ENCODE data around the gene BRCC3. TPM values are rescaled to one million over a fixed set of nuclear protein-coding genes. Genes with fewer than 3 reads are reported as not detected.

The BRCC3 gene
- polyA plus RNA-seq (2013): 15.5 and 15.6 TPM in 2 replicates

- Histone ChIP-seq H2BK120ac (ENCODE audit: insufficient read depth, low read length, poor library complexity) (peak within 1 kb of the TSS; percentile 11), H3K27ac (ENCODE audit: low read depth, low read length) (peak within 1 kb of the TSS; percentile 76), H2BK12ac (ENCODE audit: low read length) (no peak within 1 kb of the TSS), H3K27me3 (ENCODE audit: insufficient read depth, low read length) (no peaks in the 10 kb centered on the region), H4K12ac (ENCODE audit: low read depth, low read length) (peak within 1 kb of the TSS; percentile 80), H3K4me2 (ENCODE audit: low read length) (peak within 1 kb of the TSS; percentile 74), H3K79me1 (ENCODE audit: low read length) (peaks cover 8% of the 10 kb centered on the region), H3K36me3 (ENCODE audit: control insufficient read depth in 1 of 2, insufficient read depth in 2 of 2, low read length in 2 of 2) (peaks cover 2% of the 10 kb centered on the region in 2 experiments), H4K91ac (ENCODE audit: low read depth, low read length) (peak within 1 kb of the TSS; percentile 63), H2AK5ac (ENCODE audit: low read length) (no peak within 1 kb of the TSS), H3K9me3 (ENCODE audit: insufficient read depth, low read depth, low read length) (no peaks in the 10 kb centered on the region), H3K4ac (ENCODE audit: low read depth, low read length) (peak within 1 kb of the TSS; percentile 58), H3K18ac (ENCODE audit: low read length) (peak within 1 kb of the TSS; percentile 52), H3K9ac (ENCODE audit: low read length) (peak within 1 kb of the TSS; percentile 84), H3K4me3 (ENCODE audit: low read depth, low read length) (peak within 1 kb of the TSS; percentile 91), H3K23ac (ENCODE audit: low read length) (no peak within 1 kb of the TSS), H4K8ac (ENCODE audit: low read depth, low read length) (peak within 1 kb of the TSS; percentile 87), H3K4me1 (ENCODE audit: control insufficient read depth in 1 of 2, insufficient read depth in 2 of 2, low read length in 2 of 2) (peaks cover 2 to 3% of the 10 kb centered on the region in 2 experiments), H2AFZ (ENCODE audit: insufficient read depth, low read length, poor library complexity) (peak within 1 kb of the TSS; percentile 71), H2BK5ac (ENCODE audit: low read depth, low read length, poor library complexity) (peak within 1 kb of the TSS; percentile 89), H3K14ac (ENCODE audit: low read length) (peak within 1 kb of the TSS; percentile 40), H3K79me2 (ENCODE audit: control insufficient read depth, insufficient read depth, low read length, poor library complexity) (peaks cover 3% of the 10 kb centered on the region)
- peak; percentile 72 to 83 for DNase-seq
- no CpG with 5 or more reads among the region's 81 CpGs for WGBS (ENCODE audit: extremely low coverage, insufficient coverage, insufficient read length)
Observed at GRCh38 chrX:155070975-155071693, at the start of gene BRCC3, which contains the start of the genes CMC4 and MTCP1. TSS of gene BRCC3 (plus strand) at chrX:155071508. CDS start at chrX:155071528, 20 bp downstream. TSS of gene CMC4 (minus strand) at chrX:155071136. CDS start at chrX:155064023, 7,113 bp downstream. TSS of gene MTCP1 (minus strand) at chrX:155071136. CDS start at chrX:155066010, 5,126 bp downstream.

- Histone ChIP-seq H3K79me1 (ENCODE audit: low read length) (peaks cover 5% of the 10 kb centered on the region), H3K4ac (ENCODE audit: low read depth, low read length) (no peak within 1 kb of the TSS), H4K91ac (ENCODE audit: low read depth, low read length) (no peak within 1 kb of the TSS), H3K27ac (ENCODE audit: low read depth, low read length) (no peak within 1 kb of the TSS), H2BK5ac (ENCODE audit: low read depth, low read length, poor library complexity) (no peak within 1 kb of the TSS), H2BK120ac (ENCODE audit: insufficient read depth, low read length, poor library complexity) (no peak within 1 kb of the TSS), H3K9me3 (ENCODE audit: insufficient read depth, low read depth, low read length) (no peaks in the 10 kb centered on the region), H3K14ac (ENCODE audit: low read length) (no peak within 1 kb of the TSS), H3K79me2 (ENCODE audit: control insufficient read depth, insufficient read depth, low read length, poor library complexity) (peaks cover 5% of the 10 kb centered on the region), H4K8ac (ENCODE audit: low read depth, low read length) (no peak within 1 kb of the TSS), H4K12ac (ENCODE audit: low read depth, low read length) (no peak within 1 kb of the TSS), H3K18ac (ENCODE audit: low read length) (no peak within 1 kb of the TSS), H2AK5ac (ENCODE audit: low read length) (no peak within 1 kb of the TSS), H3K4me3 (ENCODE audit: low read depth, low read length) (no peak within 1 kb of the TSS), H3K4me2 (ENCODE audit: low read length) (no peak within 1 kb of the TSS), H3K4me1 (ENCODE audit: control insufficient read depth in 1 of 2, insufficient read depth in 2 of 2, low read length in 2 of 2) (no peaks in the 10 kb centered on the region), H3K36me3 (ENCODE audit: control insufficient read depth in 1 of 2, insufficient read depth in 2 of 2, low read length in 2 of 2) (no peaks in the 10 kb centered on the region), H2AFZ (ENCODE audit: insufficient read depth, low read length, poor library complexity) (no peak within 1 kb of the TSS), H3K27me3 (ENCODE audit: insufficient read depth, low read length) (no peaks in the 10 kb centered on the region), H3K23ac (ENCODE audit: low read length) (no peak within 1 kb of the TSS), H2BK12ac (ENCODE audit: low read length) (no peak within 1 kb of the TSS), H3K9ac (ENCODE audit: low read length) (no peak within 1 kb of the TSS)
- DNase-seq: no peak
- WGBS (ENCODE audit: extremely low coverage, insufficient coverage, insufficient read length): no CpG with 5 or more reads among the region's 1 CpG
Observed at GRCh38 chrX:155022585-155022984, 48.7 kb upstream of the BRCC3 start, which contains the start of gene F8. TSS of gene F8 (minus strand) at chrX:155022723. CDS start at chrX:155022552, 171 bp downstream.

GRCh38 chrX:155023907-155024833 lies 47.1 kb upstream of the BRCC3 start:
- Histone ChIP-seq H2AFZ (ENCODE audit: insufficient read depth, low read length, poor library complexity) (no peak overlapping the region), H3K4ac (ENCODE audit: low read depth, low read length) (no peak overlapping the region), H3K79me1 (ENCODE audit: low read length) (peaks cover 5% of the 10 kb centered on the region), H2BK120ac (ENCODE audit: insufficient read depth, low read length, poor library complexity) (no peak overlapping the region), H4K8ac (ENCODE audit: low read depth, low read length) (no peak overlapping the region), H3K27ac (ENCODE audit: low read depth, low read length) (no peak overlapping the region), H3K36me3 (ENCODE audit: control insufficient read depth in 1 of 2, insufficient read depth in 2 of 2, low read length in 2 of 2) (no peaks in the 10 kb centered on the region), H2BK12ac (ENCODE audit: low read length) (no peak overlapping the region), H4K12ac (ENCODE audit: low read depth, low read length) (no peak overlapping the region), H2AK5ac (ENCODE audit: low read length) (no peak overlapping the region), H3K14ac (ENCODE audit: low read length) (no peak overlapping the region), H3K9me3 (ENCODE audit: insufficient read depth, low read depth, low read length) (no peaks in the 10 kb centered on the region), H3K4me3 (ENCODE audit: low read depth, low read length) (no peak overlapping the region), H3K23ac (ENCODE audit: low read length) (no peak overlapping the region), H3K18ac (ENCODE audit: low read length) (no peak overlapping the region), H3K27me3 (ENCODE audit: insufficient read depth, low read length) (no peaks in the 10 kb centered on the region), H3K9ac (ENCODE audit: low read length) (no peak overlapping the region), H3K4me2 (ENCODE audit: low read length) (no peak overlapping the region), H3K79me2 (ENCODE audit: control insufficient read depth, insufficient read depth, low read length, poor library complexity) (peaks cover 5% of the 10 kb centered on the region), H4K91ac (ENCODE audit: low read depth, low read length) (no peak overlapping the region), H2BK5ac (ENCODE audit: low read depth, low read length, poor library complexity) (no peak overlapping the region), H3K4me1 (ENCODE audit: control insufficient read depth in 1 of 2, insufficient read depth in 2 of 2, low read length in 2 of 2) (no peaks in the 10 kb centered on the region)
- DNase-seq: peak in 1 of 2 donors; percentile 23
- WGBS (ENCODE audit: extremely low coverage, insufficient coverage, insufficient read length): no CpG with 5 or more reads among the region's 6 CpGs

- Histone ChIP-seq H3K23ac (ENCODE audit: low read length) (no peak overlapping the region), H3K9ac (ENCODE audit: low read length) (no peak overlapping the region), H2BK5ac (ENCODE audit: low read depth, low read length, poor library complexity) (no peak overlapping the region), H3K27ac (ENCODE audit: low read depth, low read length) (no peak overlapping the region), H4K12ac (ENCODE audit: low read depth, low read length) (no peak overlapping the region), H2AFZ (ENCODE audit: insufficient read depth, low read length, poor library complexity) (no peak overlapping the region), H4K8ac (ENCODE audit: low read depth, low read length) (no peak overlapping the region), H3K79me2 (ENCODE audit: control insufficient read depth, insufficient read depth, low read length, poor library complexity) (peaks cover 5% of the 10 kb centered on the region), H2BK12ac (ENCODE audit: low read length) (no peak overlapping the region), H2AK5ac (ENCODE audit: low read length) (no peak overlapping the region), H3K36me3 (ENCODE audit: control insufficient read depth in 1 of 2, insufficient read depth in 2 of 2, low read length in 2 of 2) (no peaks in the 10 kb centered on the region), H2BK120ac (ENCODE audit: insufficient read depth, low read length, poor library complexity) (no peak overlapping the region), H3K4ac (ENCODE audit: low read depth, low read length) (no peak overlapping the region), H4K91ac (ENCODE audit: low read depth, low read length) (no peak overlapping the region), H3K4me3 (ENCODE audit: low read depth, low read length) (no peak overlapping the region), H3K18ac (ENCODE audit: low read length) (no peak overlapping the region), H3K9me3 (ENCODE audit: insufficient read depth, low read depth, low read length) (no peaks in the 10 kb centered on the region), H3K14ac (ENCODE audit: low read length) (no peak overlapping the region), H3K4me2 (ENCODE audit: low read length) (no peak overlapping the region), H3K79me1 (ENCODE audit: low read length) (peaks cover 5% of the 10 kb centered on the region), H3K4me1 (ENCODE audit: control insufficient read depth in 1 of 2, insufficient read depth in 2 of 2, low read length in 2 of 2) (no peaks in the 10 kb centered on the region), H3K27me3 (ENCODE audit: insufficient read depth, low read length) (no peaks in the 10 kb centered on the region)
- no peak for DNase-seq
- WGBS (ENCODE audit: extremely low coverage, insufficient coverage, insufficient read length): no CpG with 5 or more reads among the region's 16 CpGs
Observed at GRCh38 chrX:155026420-155026726, 44.9 kb upstream of the BRCC3 start.
